LHCN-M2 (cell line): ENCODE measurements around the gene GTF2F1. TPM values are rescaled to one million over a fixed set of nuclear protein-coding genes. Genes with fewer than 3 reads are reported as not detected.
"Not testable (repeated sequence)": the region's sequence is repeated elsewhere in the genome, so short reads cannot be mapped to it uniquely, and the experiment has no call there.

Source experiments
- DNase-seq: peaks from one replicate; pipeline ENCODE4 v3.0.0-alpha.2; 2012; ENCODE audit warnings: low read depth
- total RNA-seq: library from RNA; depleted of rRNA; stranded (reverse); fragments of >200 nt; gene quantifications from 2 replicates; pipeline ENCODE4 v1.2.3, GENCODE V29; 2014

The GTF2F1 gene
- total RNA-seq, 1 experiment from 2014 or later: 64.3 TPM

DNA sequence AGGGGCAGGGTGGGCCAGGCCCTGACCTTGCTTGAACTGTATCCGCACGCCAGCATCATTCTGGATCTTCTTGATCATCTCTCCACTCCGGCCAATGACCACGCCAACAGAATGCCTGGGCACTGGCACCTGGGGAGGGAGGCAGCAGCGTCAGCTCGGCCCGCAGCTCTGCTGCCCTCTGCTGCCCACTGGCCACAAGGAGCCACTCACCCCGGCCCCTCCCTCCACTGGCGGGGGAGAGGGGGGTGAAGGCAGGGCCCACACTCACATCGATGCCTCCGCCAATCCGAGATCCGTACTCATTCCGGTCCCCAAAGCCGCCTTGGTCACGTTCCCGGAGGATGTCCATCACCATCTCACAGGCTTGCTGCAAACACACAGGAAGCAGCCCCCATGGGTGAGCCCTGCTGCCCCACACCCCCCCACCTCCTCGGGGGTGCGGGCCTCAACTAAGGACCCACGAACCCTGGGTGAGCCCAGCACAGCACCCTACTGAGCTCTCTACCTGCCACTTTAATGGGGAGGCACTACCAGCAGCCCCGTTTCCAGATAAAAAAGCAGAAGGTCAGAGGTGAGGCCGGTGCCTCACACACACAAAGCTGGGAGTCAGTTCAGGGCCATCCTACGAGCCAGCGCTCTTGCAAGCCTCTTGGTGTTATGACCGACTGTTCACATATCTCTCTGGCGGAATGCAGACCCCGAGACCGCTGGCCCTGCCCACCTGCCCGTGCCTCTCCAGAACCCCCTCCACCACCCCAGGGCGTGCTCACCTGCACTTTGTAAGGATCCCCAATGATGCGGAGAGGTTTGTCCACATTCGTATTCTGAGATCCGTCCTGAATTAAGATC lies 25.0 kb upstream of the GTF2F1 start:
- DNase-seq: no peak

DNA sequence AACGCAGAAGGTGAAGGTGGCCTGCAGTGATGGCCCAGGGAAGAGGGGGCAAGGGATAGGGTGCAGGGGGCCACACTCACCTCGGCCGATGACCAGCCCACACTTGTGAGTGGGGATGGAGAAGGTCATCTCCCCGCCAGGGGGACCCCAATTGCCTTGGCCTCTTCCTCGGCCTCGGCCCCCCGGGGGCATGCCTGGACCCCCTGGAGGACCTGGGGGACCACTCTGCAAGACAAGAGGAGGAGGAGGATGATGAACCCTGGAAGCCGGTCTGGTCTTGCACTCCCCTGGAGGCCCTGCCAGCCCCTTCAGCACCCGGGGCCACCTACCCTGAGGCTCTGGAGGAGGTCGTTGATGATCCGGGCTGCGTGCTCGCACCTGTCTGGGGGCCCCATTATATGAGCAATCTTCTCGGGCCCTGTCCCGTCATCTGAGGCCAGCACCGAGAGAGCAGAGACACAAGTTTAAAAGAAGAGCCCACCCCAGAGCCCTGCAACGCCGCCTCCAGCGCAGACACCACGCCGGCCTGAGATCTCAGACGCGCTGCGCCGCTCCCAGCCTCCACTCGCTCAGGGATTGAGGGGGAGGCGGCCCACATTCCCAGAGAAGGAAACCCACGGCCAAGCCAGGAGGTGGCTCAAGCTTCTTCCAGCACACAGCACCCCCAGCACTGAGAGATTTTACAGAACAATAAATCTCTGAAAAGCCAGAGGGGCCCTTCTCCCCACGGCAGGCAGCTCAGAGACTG lies 23.9 kb upstream of the GTF2F1 start:
- no peak for DNase-seq

DNA sequence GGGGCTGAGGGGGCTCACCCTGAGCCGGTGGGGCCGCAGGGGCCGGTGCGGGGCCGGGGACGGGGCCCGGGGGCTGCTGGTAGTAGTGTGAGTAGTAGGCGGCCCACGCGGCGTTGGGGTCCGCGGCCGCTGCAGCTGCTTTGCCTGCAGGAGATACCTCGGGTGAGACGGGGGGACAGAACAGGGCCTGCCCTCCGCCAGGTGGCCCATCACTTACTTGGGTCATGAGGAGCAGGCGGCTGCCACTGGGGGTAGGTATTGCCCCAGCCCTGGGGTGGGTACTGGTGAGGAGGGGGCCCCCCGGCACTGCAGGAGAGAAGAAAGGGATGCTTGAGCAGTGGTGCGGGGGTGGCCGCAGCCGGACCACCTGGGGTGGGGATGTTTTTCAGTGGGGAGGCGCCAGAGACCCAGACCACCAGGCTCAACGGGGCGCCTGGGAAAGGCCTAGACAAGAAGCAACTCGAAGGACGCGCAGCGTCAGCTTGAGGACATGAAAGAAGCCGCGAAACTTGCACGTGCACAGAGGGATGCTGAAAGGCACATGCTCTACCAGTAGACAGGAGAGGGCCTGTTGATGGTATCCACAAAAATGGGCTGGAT lies 22.7 kb upstream of the GTF2F1 start:
- DNase-seq: no peak

DNA sequence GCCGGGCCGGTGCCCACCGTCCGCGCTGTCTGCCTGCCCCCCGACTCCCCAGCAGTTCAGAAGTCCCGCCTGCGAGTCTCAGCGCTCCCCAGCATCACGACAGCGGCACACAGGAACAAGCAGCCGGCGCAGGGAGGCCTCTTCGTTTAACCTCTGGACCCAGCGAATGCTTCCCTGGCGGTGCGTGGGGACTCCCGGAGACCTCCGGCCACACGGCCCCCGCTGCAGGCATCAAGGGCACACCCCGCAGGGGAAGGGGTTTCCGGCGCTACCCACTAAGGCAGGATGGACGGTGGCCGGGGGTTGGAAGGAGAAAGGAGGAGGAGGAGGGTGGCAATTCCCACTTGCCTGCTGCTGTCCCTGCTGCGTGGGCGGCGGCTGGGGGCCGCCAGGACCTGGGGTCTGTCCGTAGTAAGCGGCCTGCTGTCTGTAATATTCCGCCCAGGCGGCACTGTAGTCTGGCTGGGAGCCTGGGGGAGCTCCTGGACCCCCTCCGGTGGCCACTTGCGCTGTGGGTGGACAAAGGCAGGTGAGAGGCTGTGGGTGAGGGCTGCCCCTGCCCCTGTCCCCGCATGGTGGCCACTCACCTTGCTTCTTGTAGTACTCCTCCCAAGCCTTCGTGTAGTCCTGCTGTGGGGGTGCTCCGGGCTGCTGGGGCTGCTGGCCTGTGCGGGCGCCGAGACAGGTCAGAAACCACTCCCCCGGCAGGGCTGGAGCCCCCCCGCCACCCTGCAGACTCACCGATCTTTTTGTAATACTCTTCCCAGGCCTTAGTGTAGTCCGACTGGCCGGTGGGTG lies 22.0 kb upstream of the GTF2F1 start:
- no peak for DNase-seq

DNA sequence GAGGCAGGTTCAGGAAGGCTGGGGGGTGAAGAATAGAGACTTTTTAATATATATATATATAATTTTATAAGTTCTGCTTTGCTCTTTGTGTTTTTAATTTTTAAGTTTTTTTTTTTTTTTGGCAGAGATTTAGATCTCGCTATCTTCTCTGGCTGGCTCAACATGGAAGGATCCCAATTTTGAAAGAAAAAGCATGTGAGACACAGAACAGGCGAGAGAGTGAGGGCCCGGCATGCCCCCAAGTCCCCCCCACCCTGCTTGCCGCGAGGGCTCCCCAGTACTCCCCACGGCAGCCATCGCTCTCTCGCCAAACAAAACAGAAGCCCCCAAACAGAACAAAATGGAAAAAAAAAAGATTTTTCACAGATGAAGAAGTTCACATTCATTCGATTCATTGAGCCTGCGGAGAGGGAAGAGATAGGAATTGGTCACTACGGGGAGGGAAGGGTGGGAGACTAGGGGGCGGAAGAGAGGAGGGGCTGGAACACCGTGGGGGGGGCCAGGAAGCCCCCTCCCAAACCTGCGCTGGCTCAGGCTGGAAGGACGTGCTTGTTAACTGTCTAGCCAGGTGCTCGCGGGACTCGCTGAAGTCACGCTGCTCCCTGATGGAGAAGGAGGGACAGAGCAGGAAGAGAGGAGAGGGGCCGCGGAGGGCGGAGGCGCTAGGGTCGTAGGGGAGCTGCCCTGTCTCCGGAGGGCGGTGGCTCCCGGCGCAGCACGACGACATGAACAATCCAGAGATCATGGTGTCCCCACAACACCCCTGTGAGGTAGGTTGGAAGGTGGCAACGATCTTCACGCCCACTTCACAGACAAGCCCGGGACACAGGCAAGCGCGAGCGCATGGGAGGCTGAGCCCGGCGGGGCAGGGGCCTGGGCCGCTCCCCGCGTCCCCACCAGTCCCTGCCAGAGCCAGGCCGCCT lies 21.0 kb upstream of the GTF2F1 start:
- DNase-seq: no peak

DNA sequence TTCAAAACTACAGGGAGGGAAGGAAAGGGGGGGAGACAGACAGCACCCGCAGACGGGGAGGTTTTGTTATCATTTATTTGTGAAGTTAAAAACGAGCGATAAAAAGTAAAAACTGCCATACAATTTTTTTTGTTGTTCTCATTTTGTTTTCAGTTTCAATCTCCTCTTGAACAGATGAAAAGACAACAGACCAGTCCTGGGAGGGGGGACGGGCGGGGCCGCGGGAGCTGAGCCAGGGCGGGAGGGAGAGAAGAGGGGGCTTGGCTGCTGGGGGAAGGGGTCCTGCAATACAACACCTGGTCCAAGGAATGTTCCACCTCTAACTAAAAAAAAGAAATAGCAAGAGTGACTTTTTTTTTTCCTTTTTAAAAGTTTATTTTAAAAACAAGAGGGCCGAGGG lies 20.3 kb upstream of the GTF2F1 start:
- no peak for DNase-seq

DNA sequence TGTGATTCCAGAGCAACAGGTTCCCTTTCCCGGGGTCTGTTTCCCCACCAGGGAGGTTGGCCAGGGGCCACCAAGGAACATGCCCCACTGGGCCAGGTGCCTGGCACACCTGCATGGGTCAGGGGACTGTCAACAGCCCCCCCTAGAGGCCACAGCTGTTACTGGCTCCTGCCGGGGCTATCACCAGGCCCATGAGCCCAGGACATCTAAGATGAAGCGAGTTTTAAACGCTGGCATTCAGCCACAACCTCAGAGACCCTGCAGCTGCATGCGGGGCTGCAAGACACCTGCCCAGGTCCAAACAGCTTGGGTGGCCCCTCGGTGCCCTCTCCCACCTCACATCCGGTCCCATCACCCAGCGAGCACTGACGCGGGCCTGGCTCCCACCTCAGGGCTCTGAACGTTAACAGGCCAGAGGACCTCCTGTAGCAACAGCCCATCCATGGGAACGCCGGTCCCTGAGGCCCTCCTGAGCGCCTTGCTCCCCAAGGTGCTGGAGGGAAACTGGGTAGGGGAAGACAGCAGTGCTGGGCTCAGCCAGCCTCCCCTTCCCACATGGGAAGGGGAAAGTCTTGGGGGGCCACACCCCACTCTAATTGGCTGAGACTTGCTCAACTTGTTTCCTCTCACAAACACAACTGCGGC lies 19.6 kb upstream of the GTF2F1 start:
- no peak for DNase-seq

DNA sequence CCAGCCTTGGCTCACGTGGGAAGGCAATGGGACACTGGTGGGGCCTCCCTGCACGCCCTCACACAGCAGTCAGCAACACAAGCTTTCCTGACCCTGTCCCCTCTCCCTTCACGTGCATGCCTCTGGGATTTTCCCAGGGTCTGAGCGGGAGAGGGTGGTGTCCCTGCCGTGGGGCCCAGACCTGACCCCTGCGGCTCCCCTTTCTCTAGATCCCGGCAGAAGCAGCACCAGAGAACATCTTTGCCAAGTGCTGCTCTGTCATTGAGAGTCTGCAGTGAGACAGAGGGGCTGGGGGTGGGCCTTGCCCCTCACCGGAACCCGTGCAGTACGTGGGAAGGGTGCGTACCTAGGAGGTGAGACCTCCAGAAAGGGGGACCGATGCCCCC lies 19.1 kb upstream of the GTF2F1 start:
- no peak for DNase-seq

DNA sequence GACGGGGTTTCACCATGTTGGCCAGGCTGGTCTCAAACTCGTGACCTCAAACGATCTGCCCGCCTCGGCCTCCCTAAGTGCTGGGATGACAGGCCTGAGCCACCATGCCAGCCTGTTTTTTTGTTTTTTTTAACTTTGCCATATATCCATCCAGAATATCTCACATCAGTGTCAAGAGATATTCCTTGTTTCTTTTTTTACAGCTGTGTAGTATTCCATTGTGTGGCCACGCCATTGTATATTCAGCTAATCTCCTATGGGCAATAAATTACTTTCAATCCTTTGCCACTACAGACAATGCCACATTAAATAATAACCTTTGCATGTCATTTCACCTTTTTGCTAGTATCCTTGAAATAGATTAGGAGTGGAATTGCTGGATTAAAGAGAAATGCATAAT lies 16.4 kb upstream of the GTF2F1 start:
- no peak for DNase-seq

DNA sequence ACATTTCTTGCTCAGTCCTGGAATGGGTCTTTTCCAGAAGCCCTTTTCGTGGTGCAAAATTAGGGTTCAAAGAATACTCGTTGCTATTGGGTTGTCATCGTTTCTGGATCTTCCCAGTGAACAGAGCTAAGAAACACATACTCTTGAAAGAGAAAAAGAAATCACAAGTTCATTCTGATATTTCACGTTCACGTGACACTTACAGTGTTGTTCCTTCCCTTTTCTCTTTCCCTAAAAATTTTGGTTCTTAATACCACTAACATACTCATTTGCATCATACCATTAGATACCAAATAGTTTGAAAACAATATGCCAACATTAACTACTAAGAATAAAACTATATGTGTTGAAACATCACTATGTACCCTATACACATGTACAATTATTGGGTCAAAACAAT lies 13.4 kb upstream of the GTF2F1 start:
- DNase-seq: no peak

DNA sequence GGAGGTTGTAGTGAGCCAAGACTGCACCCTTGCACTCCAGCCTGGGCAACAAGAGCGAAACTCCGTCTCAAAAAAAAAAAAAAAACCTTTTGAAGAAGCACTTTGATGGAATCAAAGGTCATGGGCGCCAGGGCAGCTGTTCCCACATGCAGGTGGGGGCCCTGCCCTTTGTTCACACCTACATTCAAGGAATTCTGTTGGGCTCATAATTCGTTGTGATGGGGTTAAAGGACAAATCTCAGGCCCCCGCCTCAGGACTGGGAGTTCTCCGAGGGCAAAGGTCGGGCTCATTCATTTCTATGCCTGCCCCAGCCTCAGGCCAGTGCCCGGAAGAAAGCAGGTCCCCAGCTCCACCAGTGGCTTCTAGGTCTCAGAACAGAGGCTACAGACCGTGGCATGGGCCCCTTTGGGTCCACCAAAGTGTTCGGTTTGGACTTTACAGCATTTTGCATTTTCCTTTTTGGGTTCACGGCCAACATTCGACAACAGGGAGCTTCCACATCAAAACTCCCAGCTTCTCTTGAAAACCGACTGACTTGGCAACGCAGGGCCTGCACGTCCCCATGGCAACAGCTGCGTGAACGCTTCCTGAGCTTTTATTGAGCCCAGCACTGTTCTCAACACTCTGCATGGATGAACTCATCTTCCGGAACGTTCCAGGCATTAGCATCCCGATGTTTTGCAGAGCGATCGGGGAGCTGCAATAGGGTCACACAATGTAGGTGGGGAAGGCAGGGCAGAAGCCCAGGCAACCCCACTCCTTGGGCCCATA lies 10.1 kb upstream of the GTF2F1 start:
- no peak for DNase-seq

DNA sequence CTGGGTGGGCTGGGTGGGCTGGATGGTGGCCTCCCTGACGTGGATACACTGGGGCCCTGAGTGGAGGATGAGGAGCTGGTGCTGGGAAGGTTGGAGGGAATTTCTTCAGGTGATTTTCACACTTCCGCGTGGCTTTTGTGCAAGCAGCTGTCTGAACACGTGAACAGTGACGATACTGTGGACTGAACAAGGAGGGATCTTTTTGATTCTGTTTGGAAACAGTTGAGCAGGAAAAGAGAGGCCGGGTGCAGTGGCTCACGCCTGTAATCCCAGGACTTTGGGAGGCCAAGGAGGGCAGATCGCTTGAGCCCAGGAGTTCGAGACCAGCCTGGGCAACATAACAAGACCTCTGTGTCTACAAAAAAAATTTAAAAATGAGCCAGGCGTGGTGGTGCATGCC lies 9.1 kb upstream of the GTF2F1 start:
- DNase-seq: no peak

DNA sequence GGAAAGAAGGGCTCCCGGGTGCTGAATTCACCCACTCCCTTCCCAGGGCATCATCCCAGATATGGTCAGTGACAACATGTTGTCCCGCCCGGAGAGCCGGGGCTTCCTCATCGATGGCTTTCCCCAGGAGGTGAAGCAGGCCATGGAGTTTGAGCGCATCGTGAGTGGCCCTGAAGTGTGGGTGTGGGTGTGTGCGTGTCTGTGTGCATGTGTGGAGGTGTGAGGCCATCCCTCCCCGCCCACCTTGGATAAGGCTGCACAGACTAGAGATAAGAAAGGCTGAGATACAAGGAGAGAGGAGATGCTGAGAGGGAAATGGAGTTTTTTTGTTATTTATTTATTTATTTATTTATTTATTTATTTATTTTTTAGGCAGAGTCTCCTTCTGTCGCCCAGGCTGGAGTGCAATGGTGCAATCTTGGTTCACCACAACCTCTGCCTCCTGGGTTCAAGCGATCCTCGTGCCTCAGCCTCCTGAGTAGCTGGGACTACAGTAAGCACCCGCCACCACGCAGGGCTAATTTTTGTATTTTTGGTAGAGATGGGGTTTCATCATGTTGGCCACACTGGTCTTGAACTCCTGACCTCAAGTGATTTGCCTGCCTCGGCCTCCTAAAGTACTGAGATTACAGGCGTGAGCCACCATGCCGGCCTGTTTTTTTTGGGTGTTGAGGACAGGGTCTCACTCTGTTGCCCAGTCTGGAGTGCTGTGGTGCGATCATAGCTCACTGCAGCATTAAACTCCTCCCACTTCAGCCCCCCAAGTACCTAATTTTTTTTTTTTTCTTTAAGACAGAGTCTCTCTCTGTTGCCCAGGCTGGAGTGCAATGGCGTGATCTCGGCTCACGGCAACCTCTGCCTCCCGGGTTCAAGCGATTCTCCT lies 7.3 kb upstream of the GTF2F1 start:
- not testable (repeated sequence) for DNase-seq

DNA sequence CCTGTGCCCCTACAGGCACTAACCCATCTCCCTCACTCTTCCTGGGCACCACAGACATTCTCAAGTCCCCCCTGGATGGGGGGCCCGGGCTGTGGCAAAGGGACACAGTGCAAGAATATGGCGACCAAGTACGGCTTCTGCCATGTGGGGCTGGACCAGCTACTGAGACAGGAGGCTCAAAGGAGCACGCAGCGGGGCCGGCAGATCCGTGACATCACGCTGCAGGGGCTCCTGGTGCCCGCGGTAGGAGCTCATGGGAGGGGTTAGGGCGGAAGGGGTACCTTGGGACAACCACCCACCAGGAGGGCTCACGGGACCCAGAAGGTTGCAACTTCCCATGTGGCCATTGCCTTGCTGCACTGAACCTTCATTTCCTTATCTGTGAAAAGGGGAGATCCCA lies 3.3 kb upstream of the GTF2F1 start:
- no peak for DNase-seq

DNA sequence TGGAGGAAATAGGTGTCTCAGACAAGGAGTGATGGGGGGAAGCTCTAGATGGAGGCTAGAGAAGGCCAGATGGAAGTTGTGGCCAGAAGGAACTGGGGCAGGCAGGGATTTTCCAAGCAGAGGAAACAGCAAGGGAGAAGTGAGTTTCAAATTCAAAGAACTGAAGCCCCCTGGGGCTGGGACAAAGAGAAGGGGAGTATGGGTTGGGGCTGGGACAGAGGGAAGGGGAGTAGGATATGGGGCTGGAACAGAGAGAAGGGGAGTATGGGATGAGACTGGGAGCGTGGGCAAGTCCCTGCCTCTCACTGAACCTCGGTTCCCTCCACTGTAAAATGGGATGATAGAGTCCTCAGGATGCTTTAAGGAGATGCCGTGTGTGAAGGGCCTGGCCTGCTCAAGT lies 1.9 kb upstream of the GTF2F1 start:
- DNase-seq: no peak

DNA sequence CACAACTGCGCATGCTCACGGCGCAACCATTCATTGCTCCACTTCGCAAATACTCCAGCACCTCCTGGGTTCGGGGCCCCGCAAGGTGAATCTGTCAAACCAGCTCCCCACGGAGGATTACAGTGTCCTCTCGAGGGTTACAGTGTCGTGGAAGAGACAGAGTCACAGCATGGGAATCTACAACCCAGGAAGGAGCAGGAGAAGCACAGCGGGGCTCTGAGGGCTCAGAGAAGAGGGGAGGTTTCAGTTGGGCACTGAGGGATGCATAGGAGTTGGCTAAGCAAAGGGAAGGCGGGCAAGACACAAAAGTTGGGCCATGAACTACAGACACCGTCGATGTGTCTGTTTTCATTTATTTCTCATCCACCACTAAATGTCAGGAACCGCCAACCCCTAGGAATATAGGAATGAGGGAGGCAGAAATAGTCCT lies 1.0 kb upstream of the GTF2F1 start:
- no peak for DNase-seq

DNA sequence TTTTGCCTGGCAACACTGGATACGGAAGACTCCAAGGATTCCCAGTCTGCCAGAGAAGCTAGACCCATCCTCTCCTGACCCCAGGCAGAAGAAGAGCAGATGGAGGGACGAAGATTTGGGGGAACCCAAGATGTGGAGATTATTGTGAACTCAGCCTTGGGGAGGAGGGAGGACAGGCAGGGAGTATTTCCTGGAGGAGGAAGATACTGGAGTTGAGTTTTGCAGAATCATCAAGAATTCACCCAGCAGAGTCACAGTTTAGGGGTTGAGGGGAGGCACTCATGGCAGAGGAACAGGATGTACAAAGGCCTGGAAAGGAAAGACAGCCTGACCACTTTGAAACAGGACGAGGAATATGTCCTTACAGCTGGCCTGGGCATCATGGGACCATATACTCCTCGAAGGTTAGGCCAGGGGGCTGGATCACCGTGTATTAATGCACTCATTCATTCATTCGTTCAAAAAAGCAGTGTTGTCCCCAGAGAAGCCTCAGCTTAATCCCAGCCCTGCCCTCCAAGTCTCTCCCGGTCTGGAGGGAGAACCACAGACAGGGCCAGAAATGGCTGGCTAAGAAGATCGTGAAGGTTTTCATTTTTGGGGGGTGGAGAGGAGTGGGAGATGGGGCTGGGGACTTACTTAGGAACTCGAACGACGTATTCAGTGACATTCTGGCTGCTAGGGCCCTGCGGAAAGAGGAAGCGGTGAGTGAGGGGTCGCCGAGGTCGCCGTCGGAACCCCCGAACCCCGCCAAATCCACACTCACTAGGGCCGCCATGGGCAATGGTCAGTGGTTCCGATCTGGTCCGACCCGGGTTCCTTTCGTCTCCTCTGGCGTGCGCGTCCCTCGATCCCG lies 517 bp downstream of the GTF2F1 start:
- DNase-seq: no peak
